ENCODE data around the gene PPP1R16B. TPM values are rescaled to one million over a fixed set of nuclear protein-coding genes. Genes with fewer than 3 reads are reported as not detected.
A peak's percentile ranks its signal among the peaks of the same experiment; 100 is the strongest.

PPP1R16B gene
- total and polyA plus RNA-seq, 9 donors, result 4.0 to 5.9 (median 5.1) TPM

DNA sequence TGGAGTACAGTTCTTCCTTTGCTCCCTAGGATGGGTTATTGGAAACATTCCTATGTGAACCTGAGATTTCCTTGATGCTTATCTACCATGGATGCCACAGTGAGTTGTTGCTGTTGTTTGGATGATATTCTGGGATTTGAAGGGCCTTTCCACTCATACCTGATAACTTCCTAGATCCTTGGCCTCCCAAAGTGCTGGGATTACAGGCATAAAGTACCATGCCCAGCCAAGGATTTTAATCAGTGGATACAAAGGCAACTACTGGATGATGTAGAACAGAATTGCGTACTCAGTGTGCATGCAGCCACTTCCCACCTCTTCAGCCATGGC, 20.0 kb downstream of the PPP1R16B start:
- DNase-seq, result no peak
- peaks cover 2% of the 10 kb centered on the region for H3K27me3 ChIP-seq (ENCODE audit: control insufficient read depth, insufficient read depth, low read length)
- H3K4me3 ChIP-seq (ENCODE audit: low read length), result no peak overlapping the region
- H3K4me1 ChIP-seq (ENCODE audit: control insufficient read depth, insufficient read depth, low read length), result peaks cover 9% of the 10 kb centered on the region
- WGBS (ENCODE audit: insufficient coverage), result no CpG with 5 or more reads among the region's 1 CpG
- H3K36me3 ChIP-seq (ENCODE audit: control insufficient read depth, insufficient read depth, low read length), result no peaks in the 10 kb centered on the region
- H3K9me3 ChIP-seq (replicated peaks; ENCODE audit: control insufficient read depth, low read depth, low read length), result no peaks in the 10 kb centered on the region
- H3K27ac ChIP-seq (ENCODE audit: low read length), result no peak overlapping the region

DNA sequence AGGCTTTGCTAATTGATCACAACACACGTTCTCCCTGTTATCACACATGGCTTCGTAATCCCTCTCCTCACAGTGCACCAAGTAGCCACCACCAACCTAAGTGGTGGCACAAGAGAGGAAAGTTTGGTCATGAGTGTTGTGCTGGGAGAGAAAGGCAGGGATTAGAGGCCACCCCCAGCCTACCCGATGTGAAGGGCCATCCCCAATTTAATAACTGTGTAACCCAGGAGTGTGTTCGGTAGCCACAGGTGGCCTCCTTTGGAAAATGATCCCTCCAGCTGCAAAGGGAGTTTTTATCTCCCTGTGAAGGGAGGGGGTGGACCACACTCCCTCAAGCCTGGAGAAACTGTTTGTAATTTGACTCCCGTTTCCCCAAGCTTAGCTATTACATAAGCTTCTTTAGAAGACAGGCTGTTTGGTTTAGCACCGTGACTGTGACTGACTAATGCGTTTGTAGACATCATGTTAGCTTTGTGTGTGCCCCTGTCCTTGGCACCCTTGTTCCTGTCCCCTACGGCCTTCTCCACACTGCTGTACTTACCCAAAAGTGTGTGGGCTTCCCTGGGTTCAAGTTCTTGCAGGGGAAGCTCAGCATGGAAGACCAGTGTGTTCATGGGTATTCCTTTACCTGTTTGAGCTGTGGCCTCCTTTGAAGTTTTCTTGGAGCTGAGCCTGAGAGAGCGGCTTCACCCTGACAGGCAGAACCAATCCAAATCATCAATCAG, 20.6 kb downstream of the PPP1R16B start:
- 0% methylated on average over 1 of the region's 9 CpGs for WGBS (ENCODE audit: insufficient coverage)
- no peaks in the 10 kb centered on the region for H3K9me3 ChIP-seq (replicated peaks; ENCODE audit: control insufficient read depth, low read depth, low read length)
- no peak overlapping the region for H3K4me3 ChIP-seq (ENCODE audit: low read length)
- peak; percentile 33 for DNase-seq
- H3K36me3 ChIP-seq (ENCODE audit: control insufficient read depth, insufficient read depth, low read length), result no peaks in the 10 kb centered on the region
- peaks cover 9% of the 10 kb centered on the region for H3K4me1 ChIP-seq (ENCODE audit: control insufficient read depth, insufficient read depth, low read length)
- H3K27ac ChIP-seq (ENCODE audit: low read length), result no peak overlapping the region
- peaks cover 2% of the 10 kb centered on the region for H3K27me3 ChIP-seq (ENCODE audit: control insufficient read depth, insufficient read depth, low read length)

DNA sequence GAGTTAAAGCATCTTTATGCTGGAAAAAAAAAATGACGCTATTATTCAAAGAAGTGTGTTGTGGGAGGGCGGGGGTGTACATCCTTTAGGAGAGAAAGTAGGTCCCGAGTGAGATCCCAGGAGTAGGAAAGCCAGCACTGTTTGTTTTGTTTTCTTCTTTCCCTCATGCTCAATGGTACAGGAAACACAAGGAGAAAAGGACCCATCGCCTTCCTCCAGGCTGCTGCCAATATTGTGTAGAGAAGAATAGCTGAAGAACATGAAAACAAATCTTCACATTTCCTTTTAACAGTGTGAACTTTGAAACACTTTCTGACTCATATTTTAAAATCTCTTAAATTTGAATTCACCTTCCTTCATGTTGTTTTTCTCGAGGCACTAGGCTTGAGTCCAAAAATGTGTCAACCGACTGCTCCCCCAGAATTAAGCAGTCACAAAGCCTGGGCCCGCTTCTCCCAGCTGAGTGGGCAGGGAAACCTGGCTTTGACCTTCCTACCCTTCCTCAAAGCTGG, 22.3 kb downstream of the PPP1R16B start:
- 59% methylated on average over 4 of the region's 7 CpGs for WGBS (ENCODE audit: insufficient coverage)
- Histone ChIP-seq H3K4me1 (ENCODE audit: control insufficient read depth, insufficient read depth, low read length) (peaks cover 9% of the 10 kb centered on the region), H3K27ac (ENCODE audit: low read length) (peak overlapping the region; percentile 70), H3K4me3 (ENCODE audit: low read length) (no peak overlapping the region), H3K36me3 (ENCODE audit: control insufficient read depth, insufficient read depth, low read length) (no peaks in the 10 kb centered on the region), H3K27me3 (ENCODE audit: control insufficient read depth, insufficient read depth, low read length) (peaks cover 2% of the 10 kb centered on the region), H3K9me3 (replicated peaks; ENCODE audit: control insufficient read depth, low read depth, low read length) (no peaks in the 10 kb centered on the region)
- DNase-seq, result no peak

DNA sequence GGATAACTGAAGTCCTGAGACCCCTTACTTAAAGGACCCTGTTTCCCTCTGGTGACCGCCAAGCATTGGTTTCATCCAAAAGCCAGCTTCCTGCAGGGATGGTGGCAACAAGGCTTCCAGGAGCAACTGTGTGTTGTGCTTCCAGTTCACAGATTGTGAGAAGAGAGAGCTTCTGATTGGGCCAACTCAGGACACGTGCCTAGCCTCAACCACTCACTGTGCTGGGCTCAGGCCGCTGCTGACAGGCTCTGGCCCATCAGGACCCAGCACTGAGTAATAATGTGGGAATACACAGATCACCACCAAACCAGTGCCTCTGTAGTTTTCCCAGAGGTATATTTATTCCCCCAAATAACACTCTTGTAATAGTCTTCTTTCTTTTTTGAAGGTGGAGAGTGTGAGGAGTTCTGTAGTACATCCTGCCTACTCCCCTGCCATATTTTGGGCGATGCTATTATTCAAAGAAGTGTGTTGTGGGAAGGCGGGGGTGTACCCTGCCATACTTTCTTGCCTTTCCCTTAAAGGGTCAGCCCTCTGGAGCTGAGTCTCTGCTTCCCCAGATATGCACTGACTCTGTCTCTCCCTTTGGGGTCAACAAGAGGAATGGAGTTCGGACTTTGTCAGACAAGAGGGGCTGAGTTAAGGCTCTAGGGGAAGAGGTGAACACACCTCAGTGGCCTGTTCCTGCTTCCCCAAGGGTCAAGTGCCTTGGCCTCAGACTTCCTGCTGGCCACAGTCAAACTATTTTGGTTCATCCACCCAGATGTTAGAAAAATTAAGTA, 23.2 kb downstream of the PPP1R16B start:
- Histone ChIP-seq H3K4me1 (ENCODE audit: control insufficient read depth, insufficient read depth, low read length) (peaks cover 9% of the 10 kb centered on the region), H3K4me3 (ENCODE audit: low read length) (no peak overlapping the region), H3K27ac (ENCODE audit: low read length) (peak overlapping the region; percentile 70), H3K9me3 (replicated peaks; ENCODE audit: control insufficient read depth, low read depth, low read length) (no peaks in the 10 kb centered on the region), H3K36me3 (ENCODE audit: control insufficient read depth, insufficient read depth, low read length) (no peaks in the 10 kb centered on the region), H3K27me3 (ENCODE audit: control insufficient read depth, insufficient read depth, low read length) (peaks cover 2% of the 10 kb centered on the region)
- DNase-seq, result no peak
- WGBS (ENCODE audit: insufficient coverage), result 73% methylated on average over 2 of the region's 6 CpGs

DNA sequence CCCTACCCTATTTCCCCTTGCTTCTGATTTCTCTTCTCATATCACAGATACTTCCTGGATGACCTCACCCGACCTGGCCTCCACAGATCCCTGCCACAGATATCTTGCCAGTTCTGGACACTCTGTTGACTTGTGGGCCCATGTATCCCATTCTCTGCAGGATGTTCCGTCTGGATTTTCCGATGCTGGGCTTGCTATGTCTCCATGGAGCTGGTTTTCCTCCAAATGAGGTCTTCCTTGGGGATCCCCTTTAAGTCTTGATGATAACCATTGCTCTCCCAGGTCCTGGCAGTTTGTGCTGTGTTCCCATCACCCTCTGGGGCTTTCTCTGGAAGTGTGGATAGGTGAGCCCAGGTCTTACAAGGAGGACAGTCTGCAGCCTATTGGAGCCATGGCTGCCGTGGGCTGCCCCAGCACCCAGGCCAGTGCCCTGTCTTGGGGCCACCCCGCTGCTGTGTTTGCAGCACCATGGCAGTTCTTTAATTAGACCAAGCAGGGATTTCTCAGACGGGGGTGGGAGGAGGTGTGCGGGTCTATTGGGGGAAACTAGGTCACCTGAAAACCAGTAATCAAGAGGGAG, 23.9 kb downstream of the PPP1R16B start:
- 77% methylated on average over 5 of the region's 7 CpGs for WGBS (ENCODE audit: insufficient coverage)
- Histone ChIP-seq H3K4me1 (ENCODE audit: control insufficient read depth, insufficient read depth, low read length) (peaks cover 9% of the 10 kb centered on the region), H3K27me3 (ENCODE audit: control insufficient read depth, insufficient read depth, low read length) (peaks cover 2% of the 10 kb centered on the region), H3K4me3 (ENCODE audit: low read length) (no peak overlapping the region), H3K27ac (ENCODE audit: low read length) (peak overlapping the region; percentile 26), H3K9me3 (replicated peaks; ENCODE audit: control insufficient read depth, low read depth, low read length) (no peaks in the 10 kb centered on the region), H3K36me3 (ENCODE audit: control insufficient read depth, insufficient read depth, low read length) (no peaks in the 10 kb centered on the region)
- no peak for DNase-seq

DNA sequence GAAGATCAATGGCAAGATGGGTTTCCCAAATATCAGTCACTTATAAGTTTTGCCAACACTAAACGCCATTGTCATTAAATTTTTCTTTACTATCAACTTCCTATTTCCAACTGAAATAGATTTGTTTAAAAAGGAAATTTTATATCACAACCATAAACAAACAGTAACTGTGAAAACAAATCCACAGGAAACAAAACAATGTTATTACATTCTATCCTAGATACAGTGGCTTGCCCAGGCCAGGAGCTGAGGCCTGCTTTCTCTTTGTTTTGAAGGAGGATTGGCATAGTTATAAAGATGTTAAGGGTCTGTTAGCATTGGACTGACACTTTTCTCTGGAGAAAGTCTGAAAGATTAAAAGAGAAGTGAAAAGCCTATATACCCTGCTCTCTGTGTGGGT, 24.9 kb downstream of the PPP1R16B start:
- H3K27ac ChIP-seq (ENCODE audit: low read length), result no peak overlapping the region
- no CpG with 5 or more reads among the region's 1 CpG for WGBS (ENCODE audit: insufficient coverage)
- H3K4me3 ChIP-seq (ENCODE audit: low read length), result no peak overlapping the region
- no peak for DNase-seq
- H3K4me1 ChIP-seq (ENCODE audit: control insufficient read depth, insufficient read depth, low read length), result peaks cover 9% of the 10 kb centered on the region
- H3K9me3 ChIP-seq (replicated peaks; ENCODE audit: control insufficient read depth, low read depth, low read length), result no peaks in the 10 kb centered on the region
- H3K36me3 ChIP-seq (ENCODE audit: control insufficient read depth, insufficient read depth, low read length), result no peaks in the 10 kb centered on the region
- H3K27me3 ChIP-seq (ENCODE audit: control insufficient read depth, insufficient read depth, low read length), result no peaks in the 10 kb centered on the region

DNA sequence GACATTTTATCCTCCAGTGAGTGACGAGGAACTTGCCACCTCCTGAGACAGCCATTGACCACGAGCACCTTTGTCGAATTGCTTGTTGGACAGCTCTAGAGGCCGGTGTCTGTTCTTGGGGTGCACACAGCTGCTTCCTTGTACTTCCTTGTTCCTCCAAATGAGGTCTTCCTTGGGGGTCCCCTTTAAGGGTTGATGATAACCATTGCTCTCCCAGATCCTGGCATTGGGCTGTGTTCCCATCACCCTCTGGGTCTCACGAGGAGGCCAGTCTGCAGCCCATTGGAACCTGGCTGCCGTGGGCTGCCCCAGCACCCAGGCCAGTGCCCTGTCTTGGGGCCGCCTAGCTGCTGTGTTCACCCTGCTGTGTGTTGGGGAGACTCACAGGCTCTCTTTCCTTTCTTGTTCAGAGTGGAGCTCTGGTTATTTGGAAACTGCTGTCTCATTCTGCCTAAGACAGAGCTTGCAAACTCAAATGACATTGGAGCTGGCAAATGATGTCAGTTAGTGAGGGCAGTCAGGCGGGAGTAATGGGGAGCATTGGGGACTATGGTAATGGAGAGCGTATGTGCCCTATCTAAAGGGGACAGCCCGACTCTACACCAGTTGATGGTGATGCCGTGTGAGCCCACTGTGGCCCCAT, 25.7 kb downstream of the PPP1R16B start:
- Histone ChIP-seq H3K27me3 (ENCODE audit: control insufficient read depth, insufficient read depth, low read length) (no peaks in the 10 kb centered on the region), H3K36me3 (ENCODE audit: control insufficient read depth, insufficient read depth, low read length) (no peaks in the 10 kb centered on the region), H3K4me3 (ENCODE audit: low read length) (no peak overlapping the region), H3K9me3 (replicated peaks; ENCODE audit: control insufficient read depth, low read depth, low read length) (no peaks in the 10 kb centered on the region), H3K27ac (ENCODE audit: low read length) (no peak overlapping the region), H3K4me1 (ENCODE audit: control insufficient read depth, insufficient read depth, low read length) (peaks cover 7% of the 10 kb centered on the region)
- 84% methylated on average over 9 of the region's 11 CpGs for WGBS (ENCODE audit: insufficient coverage)
- DNase-seq, result no peak

DNA sequence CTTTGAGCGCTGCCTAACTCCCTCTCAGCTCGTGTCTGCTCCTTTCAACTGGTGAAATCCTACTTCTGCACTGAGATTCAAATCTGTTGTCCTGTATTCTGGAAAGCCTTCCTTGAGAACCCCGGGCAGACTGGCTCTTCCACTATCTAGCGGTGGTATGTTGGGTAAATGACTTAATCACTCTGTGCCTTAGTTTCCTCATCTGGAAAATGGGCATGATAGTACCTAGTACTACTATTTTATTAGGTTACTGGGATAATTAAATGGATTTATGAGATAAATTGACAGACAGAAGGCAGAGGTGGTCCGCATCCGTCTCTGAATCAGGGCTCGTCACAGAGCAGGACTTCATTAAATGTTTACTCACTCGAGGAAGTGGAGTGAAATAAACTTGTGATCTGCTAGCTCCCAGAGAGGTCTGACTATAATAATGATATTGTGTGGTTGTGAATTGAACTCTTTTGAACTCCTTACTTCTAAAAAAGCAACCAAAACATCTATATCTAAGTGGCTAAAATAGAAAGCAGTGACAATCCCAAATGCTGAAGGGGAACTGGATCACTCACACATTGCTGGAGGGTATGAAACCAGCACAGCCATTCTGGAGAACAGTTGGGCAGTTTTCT, 26.6 kb downstream of the PPP1R16B start:
- Histone ChIP-seq H3K4me1 (ENCODE audit: control insufficient read depth, insufficient read depth, low read length) (peaks cover 3% of the 10 kb centered on the region), H3K27ac (ENCODE audit: low read length) (no peak overlapping the region), H3K4me3 (ENCODE audit: low read length) (no peak overlapping the region), H3K36me3 (ENCODE audit: control insufficient read depth, insufficient read depth, low read length) (no peaks in the 10 kb centered on the region), H3K27me3 (ENCODE audit: control insufficient read depth, insufficient read depth, low read length) (no peaks in the 10 kb centered on the region), H3K9me3 (replicated peaks; ENCODE audit: control insufficient read depth, low read depth, low read length) (no peaks in the 10 kb centered on the region)
- 60% methylated on average over 3 of the region's 8 CpGs for WGBS (ENCODE audit: insufficient coverage)
- DNase-seq, result no peak

DNA sequence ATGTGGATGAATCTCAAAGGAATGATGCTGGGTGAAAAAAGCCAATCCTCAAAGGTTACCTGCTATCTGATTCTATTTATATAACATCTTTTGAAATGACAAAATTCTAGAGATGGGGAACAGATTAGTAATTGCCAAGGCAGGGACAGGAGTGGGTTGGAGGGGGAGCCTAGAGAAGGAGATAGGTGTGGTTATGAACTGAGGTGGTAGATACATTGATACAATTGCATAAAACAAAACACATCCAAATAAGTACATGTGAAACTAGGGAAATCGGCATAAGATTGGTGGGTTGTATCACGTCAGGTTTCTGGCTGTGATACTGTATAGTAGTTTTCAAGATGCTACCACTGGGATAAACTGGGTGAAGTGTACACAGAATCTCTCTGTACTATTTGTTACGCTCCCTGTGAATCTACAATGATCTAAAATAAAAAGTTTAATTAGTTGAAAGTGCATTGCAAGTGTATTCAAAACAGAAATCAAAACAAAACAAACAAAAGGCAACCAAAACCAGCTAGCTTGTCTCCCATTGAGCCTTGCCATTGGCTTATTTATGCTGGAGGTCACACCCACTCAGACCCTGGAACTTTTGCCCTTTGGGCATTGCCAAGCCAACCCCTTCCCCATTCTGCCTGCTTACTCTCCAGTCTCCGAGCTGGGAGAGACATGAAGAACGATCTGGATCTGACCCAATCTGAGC, 27.8 kb downstream of the PPP1R16B start:
- WGBS (ENCODE audit: insufficient coverage), result 62% methylated on average over 2 of the region's 5 CpGs
- Histone ChIP-seq H3K36me3 (ENCODE audit: control insufficient read depth, insufficient read depth, low read length) (no peaks in the 10 kb centered on the region), H3K27ac (ENCODE audit: low read length) (no peak overlapping the region), H3K4me3 (ENCODE audit: low read length) (no peak overlapping the region), H3K9me3 (replicated peaks; ENCODE audit: control insufficient read depth, low read depth, low read length) (no peaks in the 10 kb centered on the region), H3K4me1 (ENCODE audit: control insufficient read depth, insufficient read depth, low read length) (peaks cover 3% of the 10 kb centered on the region), H3K27me3 (ENCODE audit: control insufficient read depth, insufficient read depth, low read length) (no peaks in the 10 kb centered on the region)
- no peak for DNase-seq

Measured in muscle of leg (tissue), 11 donors.